ENCODE measurements around the gene USP22. TPM values are rescaled to one million over a fixed set of nuclear protein-coding genes. Genes with fewer than 3 reads are reported as not detected.

USP22 gene
- total and polyA plus RNA-seq, 2 of the 8 experiments (the other 6 are each of a cell fraction or from before 2014, with no cell fraction given): 221 to 316 TPM

DNA sequence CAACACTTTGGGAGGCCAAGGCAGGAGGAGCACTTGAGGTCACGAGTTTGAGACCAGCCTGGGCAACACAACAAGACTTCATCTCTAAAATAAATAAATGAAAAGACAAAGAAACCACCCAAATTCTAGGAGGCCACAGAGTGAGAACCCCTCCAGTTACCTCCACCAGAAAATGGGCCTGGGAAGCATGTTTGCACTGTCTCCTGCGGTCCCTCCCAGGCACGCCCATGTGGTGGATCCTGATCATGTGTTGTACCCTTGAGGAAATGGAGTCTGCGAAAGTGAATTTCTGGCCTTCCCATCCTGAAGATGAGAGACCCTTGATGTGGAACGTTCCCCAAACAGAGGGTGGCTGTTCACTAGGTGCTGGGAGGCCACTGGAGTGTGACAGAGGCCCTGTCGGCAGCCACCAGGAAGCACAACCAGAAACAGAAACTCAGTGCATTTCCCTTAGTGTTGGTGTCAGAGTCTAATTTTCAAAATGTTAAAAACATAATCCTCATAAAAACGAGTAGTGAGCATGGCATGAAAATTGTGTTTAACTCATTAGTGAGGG lies 19.2 kb upstream of the USP22 start (continued):
- TF ChIP-seq USF2 (IDR thresholded peaks at IDR 0.05; ENCODE audit: low read length): no peak
- TF ChIP-seq CBX5 (IDR thresholded peaks at IDR 0.05; ENCODE audit: low read depth, low read length): no peak
- TF ChIP-seq TAF7 (optimal IDR thresholded peaks at IDR 0.05; ENCODE audit: borderline replicate concordance, low read depth, low read length): no peak
- no peak for TF ChIP-seq HDAC6 (IDR thresholded peaks at IDR 0.05; ENCODE audit: low read depth, low read length)

Measured in H1 (cell line).